OCI-LY1 (cell line): ENCODE measurements around the gene GNAS-AS1.

ENCODE experiments used
- H2AFZ ChIP-seq: fragments of 200-600 bp; sonication (generic), shearing (Covaris generic); 2 replicates; pipeline ENCODE4 v1.6.0; 2014; ENCODE audit warnings: antibody characterized with exemption, mild to moderate bottlenecking, low read length
- H3F3A ChIP-seq: fragments of 200-600 bp; sonication (generic), shearing (Covaris generic); 2 replicates; pipeline ENCODE4 v1.6.0; 2014; ENCODE audit warnings: mild to moderate bottlenecking, antibody characterized with exemption, low read length, moderate library complexity; ENCODE audit not compliant: insufficient read depth
- H3K27ac ChIP-seq: fragments of 200-600 bp; sonication (generic); 2 replicates; pipeline ENCODE4 v1.5.1; 2014; ENCODE audit warnings: low read length, mixed run types, mild to moderate bottlenecking, low read depth; ENCODE audit not compliant: poor library complexity, severe bottlenecking
- H3K27me3 ChIP-seq: fragments of 200-600 bp; sonication (generic); 2 replicates; pipeline ENCODE4 v1.6.0; 2014; ENCODE audit warnings: antibody characterized with exemption, mild to moderate bottlenecking, low read length, moderate library complexity; ENCODE audit not compliant: insufficient read depth
- H3K36me3 ChIP-seq: fragments of 200-600 bp; sonication (generic); 2 replicates; pipeline ENCODE4 v1.6.1; 2014; ENCODE audit warnings: mild to moderate bottlenecking, antibody characterized with exemption, low read length, moderate library complexity, mixed read lengths; ENCODE audit not compliant: insufficient read depth
- H3K4me1 ChIP-seq: fragments of 200-600 bp; sonication (generic); 2 replicates; pipeline ENCODE4 v1.5.1; 2014; ENCODE audit warnings: mild to moderate bottlenecking, low read length, moderate library complexity; ENCODE audit not compliant: insufficient read depth, severe bottlenecking
- H3K4me2 ChIP-seq: fragments of 200-600 bp; sonication (generic), shearing (Covaris generic); 2 replicates; pipeline ENCODE4 v1.6.1; 2014; ENCODE audit warnings: low read length
- H3K4me3 ChIP-seq: fragments of 200-600 bp; sonication (generic); 2 replicates; pipeline ENCODE4 v1.5.1; 2014; ENCODE audit warnings: low read length, low read depth, mild to moderate bottlenecking, mixed read lengths; ENCODE audit not compliant: poor library complexity, severe bottlenecking
- H3K79me2 ChIP-seq: fragments of 200-600 bp; shearing (Covaris generic); 2 replicates; pipeline ENCODE4 v1.6.1; 2016; ENCODE audit warnings: mixed run types, low read length, mixed read lengths; ENCODE audit not compliant: insufficient read depth
- H3K9ac ChIP-seq: fragments of 200-600 bp; sonication (generic), shearing (Covaris generic); 2 replicates; pipeline ENCODE4 v1.6.1; 2014; ENCODE audit warnings: mild to moderate bottlenecking, low read length, mixed read lengths
- H3K9me2 ChIP-seq: fragments of 200-600 bp; sonication (generic), shearing (Covaris generic); 2 replicates; pipeline ENCODE4 v1.6.1; 2014; ENCODE audit warnings: low read depth, mild to moderate bottlenecking, low read length, mixed read lengths
- H3K9me3 ChIP-seq: fragments of 200-600 bp; shearing (Covaris generic); 2 replicates; pipeline ENCODE4 v1.6.1; 2014; ENCODE audit warnings: low read length, mixed read lengths
- H4K20me1 ChIP-seq: fragments of 200-600 bp; sonication (generic), shearing (Covaris generic); 2 replicates; pipeline ENCODE4 v1.6.0; 2016; ENCODE audit warnings: mild to moderate bottlenecking, low read length; ENCODE audit not compliant: insufficient read depth
- CTCF ChIP-seq: fragments of 200-600 bp; sonication (generic), shearing (Covaris generic); IDR thresholded peaks from 2 replicates; pipeline ENCODE4 v1.5.1; 2017; ENCODE audit warnings: mild to moderate bottlenecking, antibody characterized with exemption, low read length, moderate library complexity, mixed read lengths
- EZH2 ChIP-seq: fragments of 200-600 bp; sonication (generic), shearing (Covaris generic); IDR thresholded peaks from 2 replicates; pipeline ENCODE4 v1.8.0; 2017; ENCODE audit warnings: borderline replicate concordance, mixed run types, mild to moderate bottlenecking, antibody characterized with exemption, low read length, moderate library complexity, mixed read lengths

Gene GNAS-AS1

DNA sequence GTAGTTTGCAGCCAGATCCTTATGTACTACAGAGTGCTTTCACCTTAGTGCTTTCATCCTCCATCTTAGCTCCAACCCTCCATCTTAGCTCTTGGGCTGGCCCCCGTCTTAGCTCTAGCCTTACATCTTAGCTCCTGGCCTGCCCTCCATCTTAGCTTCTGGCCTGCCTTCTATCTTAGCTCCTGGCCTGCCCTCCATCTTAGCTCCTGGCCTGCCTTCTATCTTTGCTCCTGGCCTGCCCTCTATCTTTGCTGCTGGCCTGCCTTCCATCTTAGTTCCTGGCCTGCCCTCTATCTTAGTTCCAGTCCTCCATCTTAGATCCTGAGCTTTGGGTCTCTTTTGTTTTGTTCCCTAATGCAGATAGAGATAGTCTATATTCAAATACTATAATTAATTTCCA is 23.8 kb upstream of the GNAS-AS1 start:
- H3K9ac ChIP-seq: no peak overlapping the region
- no peaks in the 10 kb centered on the region for H3K36me3 ChIP-seq
- no peaks in the 10 kb centered on the region for H3K9me2 ChIP-seq
- no peak for TF ChIP-seq EZH2
- no peak for TF ChIP-seq CTCF
- H3K27ac ChIP-seq: no peak overlapping the region
- no peaks in the 10 kb centered on the region for H3K79me2 ChIP-seq
- no peaks in the 10 kb centered on the region for H3F3A ChIP-seq
- no peak overlapping the region for H3K4me2 ChIP-seq
- H2AFZ ChIP-seq: 0 out of 2 replicates have a peak overlapping the region, but pooled peaks have one; percentile 41
- H3K4me3 ChIP-seq: no peak overlapping the region
- no peaks in the 10 kb centered on the region for H3K27me3 ChIP-seq
- H4K20me1 ChIP-seq: no peaks in the 10 kb centered on the region
- H3K9me3 ChIP-seq: no peaks in the 10 kb centered on the region
- H3K4me1 ChIP-seq: no peaks in the 10 kb centered on the region

DNA sequence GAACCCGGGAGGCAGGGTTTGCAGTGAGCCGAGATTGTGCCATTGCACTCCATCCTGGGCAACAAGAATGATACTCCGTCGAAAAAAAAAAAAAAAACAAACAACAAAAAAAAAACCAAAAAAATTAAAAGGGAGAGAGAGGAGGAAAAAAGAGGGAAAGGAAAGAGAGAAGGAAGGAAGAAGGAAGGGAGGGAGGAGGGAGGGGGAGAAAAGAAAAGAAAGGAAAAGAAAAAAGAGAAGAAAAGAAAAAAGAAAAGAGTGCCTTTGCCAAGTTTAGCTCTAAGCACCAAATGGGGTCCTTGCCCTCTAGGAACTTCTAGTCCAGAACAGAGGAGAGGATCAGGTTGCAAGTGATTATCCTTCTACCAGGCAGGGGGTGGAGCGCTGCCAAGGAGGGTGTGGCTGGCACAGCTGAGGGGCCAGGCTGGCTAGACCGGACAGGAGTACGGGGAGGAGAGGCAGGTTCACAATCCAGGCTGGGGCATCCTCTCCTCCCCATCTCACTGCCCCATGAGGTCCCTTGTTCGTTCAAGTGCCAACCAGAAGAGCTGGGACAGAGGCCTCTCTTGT is 20.9 kb upstream of the GNAS-AS1 start:
- Histone ChIP-seq H3K4me1 (no peaks in the 10 kb centered on the region), H3K27ac (no peak overlapping the region), H3K9me3 (no peaks in the 10 kb centered on the region), H2AFZ (no peak overlapping the region), H4K20me1 (no peaks in the 10 kb centered on the region), H3K27me3 (no peaks in the 10 kb centered on the region), H3K9ac (no peak overlapping the region), H3F3A (no peaks in the 10 kb centered on the region), H3K4me2 (no peak overlapping the region), H3K36me3 (no peaks in the 10 kb centered on the region), H3K79me2 (no peaks in the 10 kb centered on the region), H3K9me2 (no peaks in the 10 kb centered on the region), H3K4me3 (no peak overlapping the region)
- TF ChIP-seq CTCF: no peak

DNA sequence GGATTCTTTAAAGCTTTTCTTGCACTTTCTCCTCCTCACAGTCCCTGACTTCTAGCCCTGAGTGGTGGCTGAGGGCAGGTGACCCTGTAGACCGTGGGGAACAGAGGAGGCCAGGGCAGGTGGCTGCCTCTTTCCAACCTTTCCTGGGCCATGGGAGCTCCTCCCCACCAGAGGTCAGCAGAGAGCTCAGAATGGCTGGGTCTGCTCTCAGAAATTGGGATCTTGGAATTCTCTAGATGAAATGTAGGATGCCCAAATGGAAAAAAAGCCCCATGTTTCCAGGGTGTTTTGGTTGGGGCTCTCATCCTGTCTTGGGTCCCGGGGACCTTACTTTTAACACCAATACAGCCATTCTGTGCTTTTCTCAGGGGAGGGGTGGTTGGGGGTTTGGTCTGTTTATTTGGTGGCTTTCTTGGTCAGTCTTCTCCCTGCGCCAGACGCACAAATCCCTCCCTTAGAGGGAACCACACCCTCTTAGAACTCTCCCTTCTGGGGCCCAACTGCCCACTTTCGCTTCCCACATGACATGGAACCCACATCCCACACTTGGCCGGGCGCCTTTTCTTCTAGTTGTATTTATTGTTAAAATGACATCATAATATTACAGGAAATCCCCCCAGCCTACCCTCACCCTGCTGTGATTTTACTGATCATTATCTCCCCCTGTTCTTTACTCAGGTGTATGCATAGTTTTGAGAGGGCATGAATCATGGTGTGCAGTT is 19.8 kb upstream of the GNAS-AS1 start:
- Histone ChIP-seq H3K27me3 (no peaks in the 10 kb centered on the region), H3K79me2 (no peaks in the 10 kb centered on the region), H2AFZ (no peak overlapping the region), H3K4me2 (no peak overlapping the region), H3K9me2 (no peaks in the 10 kb centered on the region), H3K4me1 (no peaks in the 10 kb centered on the region), H4K20me1 (no peaks in the 10 kb centered on the region), H3K36me3 (no peaks in the 10 kb centered on the region), H3K9me3 (no peaks in the 10 kb centered on the region), H3K9ac (no peak overlapping the region), H3K27ac (no peak overlapping the region), H3F3A (no peaks in the 10 kb centered on the region), H3K4me3 (no peak overlapping the region)
- peak; percentile 91 for TF ChIP-seq CTCF
- TF ChIP-seq EZH2: no peak
